CD14-positive monocyte (primary cell): ENCODE results near the gene TNFSF13. TPM values are rescaled to one million over a fixed set of nuclear protein-coding genes. Genes with fewer than 3 reads are reported as not detected.

Source experiments
- DNase-seq, 3 donors: peaks; one replicate each; pipeline ENCODE4 v3.0.0-alpha.2; 2011 to 2022
- H2AFZ ChIP-seq: 2 replicates; pipeline ENCODE4 v1.6.0; 2012; ENCODE audit warnings: mild to moderate bottlenecking, low read depth, low read length, inconsistent platforms; ENCODE audit not compliant: insufficient read depth, poor library complexity, severe bottlenecking
- H3K27ac ChIP-seq, 2 donors: 1 replicate in 1 of 2; 2 replicates in 1 of 2; pipeline ENCODE4 v1.5.1; 2012 to 2013; ENCODE audit warnings: low read length in 2 of 2, control low read depth in 1 of 2, inconsistent platforms in 1 of 2, low read depth in 1 of 2, mild to moderate bottlenecking in 1 of 2
- H3K27me3 ChIP-seq, 2 donors: one replicate each; pipeline versions ENCODE4 v1.6.0 to v1.6.1; 2011 to 2013; ENCODE audit warnings: low read length in 2 of 2; ENCODE audit not compliant: control insufficient read depth in 2 of 2, insufficient read depth in 2 of 2
- H3K36me3 ChIP-seq, 2 donors: replicated peaks in 1 of 2; 1 replicate in 1 of 2; 2 replicates in 1 of 2; pipeline versions ENCODE4 v1.5.1 to v1.6.1; 2012 to 2013; ENCODE audit warnings: low read length in 2 of 2, control low read depth in 1 of 2, inconsistent platforms in 1 of 2, mild to moderate bottlenecking in 1 of 2; ENCODE audit not compliant: insufficient read depth in 2 of 2, control insufficient read depth in 1 of 2
- H3K4me1 ChIP-seq, 2 donors: 1 replicate in 1 of 2; 2 replicates in 1 of 2; pipeline versions ENCODE4 v1.5.1 to v1.6.1; 2012 to 2013; ENCODE audit warnings: low read length in 2 of 2, control low read depth in 1 of 2, inconsistent platforms in 1 of 2, mild to moderate bottlenecking in 1 of 2, moderate library complexity in 1 of 2; ENCODE audit not compliant: insufficient read depth in 2 of 2, control insufficient read depth in 1 of 2
- H3K4me2 ChIP-seq: replicated peaks from 2 replicates; pipeline ENCODE3; 2012; ENCODE audit warnings: low read length, moderate library complexity, mild to moderate bottlenecking; ENCODE audit not compliant: poor library complexity, severe bottlenecking; ENCODE audit errors: extremely low read depth
- H3K4me3 ChIP-seq, 3 experiments: fragments of 200-600 bp in 1 of 3; sonication (generic) in 1 of 3; replicated peaks in 1 of 3; 1 replicate in 2 of 3; 2 replicates in 1 of 3; pipeline ENCODE4 v1.5.1; 2011 to 2013; ENCODE audit warnings: low read length in 3 of 3, mild to moderate bottlenecking in 3 of 3, control low read depth in 2 of 3, low read depth in 2 of 3, inconsistent platforms in 1 of 3, moderate library complexity in 1 of 3
- H3K79me2 ChIP-seq: 2 replicates; pipeline ENCODE4 v1.6.0; 2012; ENCODE audit warnings: mild to moderate bottlenecking, control low read depth, inconsistent platforms, low read length, moderate library complexity; ENCODE audit not compliant: insufficient read depth
- H3K9ac ChIP-seq: 2 replicates; pipeline ENCODE4 v1.6.0; 2017; ENCODE audit warnings: low read length, mild to moderate bottlenecking; ENCODE audit not compliant: insufficient read depth, poor library complexity, severe bottlenecking
- H3K9me3 ChIP-seq, 2 donors: replicated peaks in 1 of 2; 1 replicate in 1 of 2; 2 replicates in 1 of 2; pipeline versions ENCODE4 v1.5.1 to v1.6.1; 2012 to 2013; ENCODE audit warnings: low read length in 2 of 2, control low read depth in 1 of 2; ENCODE audit not compliant: control insufficient read depth in 1 of 2, insufficient read depth in 1 of 2
- H4K20me1 ChIP-seq: 2 replicates; pipeline ENCODE4 v1.6.0; 2012; ENCODE audit warnings: mild to moderate bottlenecking, low read length, control low read depth, moderate library complexity; ENCODE audit not compliant: insufficient read depth
- H3K27ac Mint-ChIP-seq, 7 donors: one replicate each; pipeline ENCODE4 v1.8.0; 2020; ENCODE audit warnings: mild to moderate bottlenecking in 7 of 7, mixed read lengths in 7 of 7, moderate library complexity in 6 of 7, inconsistent platforms in 2 of 7
- H3K27me3 Mint-ChIP-seq, 3 donors: one replicate each; pipeline ENCODE4 v1.8.0; 2021 to 2022; ENCODE audit warnings: low read depth in 3 of 3, mild to moderate bottlenecking in 3 of 3, mixed read lengths in 3 of 3, moderate library complexity in 3 of 3, inconsistent platforms in 1 of 3
- H3K36me3 Mint-ChIP-seq, 2 donors: one replicate each; pipeline ENCODE4 v1.8.0; 2020; ENCODE audit warnings: mixed read lengths in 2 of 2, inconsistent platforms in 1 of 2, mild to moderate bottlenecking in 1 of 2
- H3K4me1 Mint-ChIP-seq: one replicate; pipeline ENCODE4 v1.8.0; 2020; ENCODE audit warnings: mild to moderate bottlenecking, mixed read lengths
- H3K4me3 Mint-ChIP-seq, 2 donors: one replicate each; pipeline ENCODE4 v1.8.0; 2020; ENCODE audit warnings: mild to moderate bottlenecking in 2 of 2, mixed read lengths in 2 of 2, moderate library complexity in 1 of 2
- H3K9me3 Mint-ChIP-seq, 7 donors: one replicate each; pipeline ENCODE4 v1.8.0; 2020 to 2022; ENCODE audit warnings: mixed read lengths in 7 of 7, mild to moderate bottlenecking in 6 of 7, moderate library complexity in 6 of 7, inconsistent platforms in 2 of 7
- WGBS: methylation state at CpG from one replicate; pipeline ENCODE4 v1.1.5; 2013; ENCODE audit warnings: missing lambda C conversion rate; ENCODE audit not compliant: insufficient coverage; 5-methylcytosine and 5-hydroxymethylcytosine counted together
- intact Hi-C, 2 donors: fragments of 100-400 bp; cut with micrococcal nuclease; formaldehyde crosslinking; loops; one replicate each; pipeline versions ENCODE4 v1.15.0 to v1.15.1; 2023
- polyA plus RNA-seq, 3 donors: library from polyadenylated mRNA; depleted of rRNA in 1 of 3; unstranded in 2 of 3; stranded (reverse) in 1 of 3; fragments of 300-500 nt in 2 of 3; fragments of >200 nt in 1 of 3; fragmentation: Illumina TruSeq in 2 of 3; gene quantifications; 1 replicate in 2 of 3; 2 replicates in 1 of 3; pipeline ENCODE4 v1.2.3, GENCODE V29; 2012 to 2021
- TF ChIP-seq, protein P1 (sequence below): fragments of 200-600 bp; IDR thresholded peaks from one replicate; pipeline ENCODE4 v1.8.0; 2022; ENCODE audit warnings: antibody characterized with exemption, mild to moderate bottlenecking

Gene TNFSF13
- polyA plus RNA-seq, 3 donors = 236 to 523 (median 491) TPM

DNA sequence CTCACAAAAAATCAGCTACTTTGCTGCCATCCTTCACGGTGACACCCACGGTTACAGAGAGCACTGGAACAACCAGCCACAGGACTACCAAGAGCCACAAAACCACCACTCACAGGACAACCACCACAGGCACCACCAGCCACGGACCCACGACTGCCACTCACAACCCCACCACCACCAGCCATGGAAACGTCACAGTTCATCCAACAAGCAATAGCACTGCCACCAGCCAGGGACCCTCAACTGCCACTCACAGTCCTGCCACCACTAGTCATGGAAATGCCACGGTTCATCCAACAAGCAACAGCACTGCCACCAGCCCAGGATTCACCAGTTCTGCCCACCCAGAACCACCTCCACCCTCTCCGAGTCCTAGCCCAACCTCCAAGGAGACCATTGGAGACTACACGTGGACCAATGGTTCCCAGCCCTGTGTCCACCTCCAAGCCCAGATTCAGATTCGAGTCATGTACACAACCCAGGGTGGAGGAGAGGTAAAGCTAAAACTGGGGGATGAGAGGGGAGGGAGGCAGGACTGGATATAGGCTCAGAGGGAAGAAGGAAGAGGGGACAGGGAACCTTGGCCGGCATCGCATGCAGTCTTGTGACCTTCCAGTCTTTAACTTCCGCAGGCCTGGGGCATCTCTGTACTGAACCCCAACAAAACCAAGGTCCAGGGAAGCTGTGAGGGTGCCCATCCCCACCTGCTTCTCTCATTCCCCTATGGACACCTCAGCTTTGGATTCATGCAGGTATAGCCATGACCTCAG, 21.5 kb downstream of the TNFSF13 start:
- H3K4me3 Mint-ChIP-seq = peak overlapping the region; percentile 98 to 99
- Histone ChIP-seq H4K20me1 (peaks cover 77% of the 10 kb centered on the region), H3K36me3 (peaks cover 38 to 39% of the 10 kb centered on the region in 2 donors), H3K79me2 (peaks cover 84% of the 10 kb centered on the region), H3K9ac (peak overlapping the region; percentile 97), H2AFZ (no peak overlapping the region), H3K9me3 (no peaks in the 10 kb centered on the region), H3K4me2 (peak overlapping the region; percentile 99), H3K27ac (peak overlapping the region; percentile 99), H3K27me3 (no peaks in the 10 kb centered on the region), H3K4me3 (peak overlapping the region; percentile 82 to 98 (median 91)), H3K4me1 (peaks cover 81 to 91% of the 10 kb centered on the region in 2 donors)
- H3K9me3 Mint-ChIP-seq = peaks cover 0 to 6% (median 0%) of the 10 kb centered on the region in 7 donors
- peak; percentile 51 to 71 (median 66) for DNase-seq
- H3K4me1 Mint-ChIP-seq = peaks cover 80% of the 10 kb centered on the region
- H3K27ac Mint-ChIP-seq = peak overlapping the region; percentile 98 to 100 (median 100)
- peaks cover 0 to 12% (median 2%) of the 10 kb centered on the region in 3 donors for H3K27me3 Mint-ChIP-seq
- WGBS = 15% methylated on average over 10 of the region's 12 CpGs
- intact Hi-C loops = loop anchor here (2.0 to 10.0 kb wide), 5 partner anchors 107 to 273 kb away; partner anchors contain the start of genes EIF5A (in 1 of the 2), FGF11 (in 1 of the 2), NEURL4 (in 1 of the 2) and TMEM102 (in 1 of the 2)
- H3K36me3 Mint-ChIP-seq = peaks cover 65 to 72% of the 10 kb centered on the region in 2 donors
- TF ChIP-seq, protein P1, sequence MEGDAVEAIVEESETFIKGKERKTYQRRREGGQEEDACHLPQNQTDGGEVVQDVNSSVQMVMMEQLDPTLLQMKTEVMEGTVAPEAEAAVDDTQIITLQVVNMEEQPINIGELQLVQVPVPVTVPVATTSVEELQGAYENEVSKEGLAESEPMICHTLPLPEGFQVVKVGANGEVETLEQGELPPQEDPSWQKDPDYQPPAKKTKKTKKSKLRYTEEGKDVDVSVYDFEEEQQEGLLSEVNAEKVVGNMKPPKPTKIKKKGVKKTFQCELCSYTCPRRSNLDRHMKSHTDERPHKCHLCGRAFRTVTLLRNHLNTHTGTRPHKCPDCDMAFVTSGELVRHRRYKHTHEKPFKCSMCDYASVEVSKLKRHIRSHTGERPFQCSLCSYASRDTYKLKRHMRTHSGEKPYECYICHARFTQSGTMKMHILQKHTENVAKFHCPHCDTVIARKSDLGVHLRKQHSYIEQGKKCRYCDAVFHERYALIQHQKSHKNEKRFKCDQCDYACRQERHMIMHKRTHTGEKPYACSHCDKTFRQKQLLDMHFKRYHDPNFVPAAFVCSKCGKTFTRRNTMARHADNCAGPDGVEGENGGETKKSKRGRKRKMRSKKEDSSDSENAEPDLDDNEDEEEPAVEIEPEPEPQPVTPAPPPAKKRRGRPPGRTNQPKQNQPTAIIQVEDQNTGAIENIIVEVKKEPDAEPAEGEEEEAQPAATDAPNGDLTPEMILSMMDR = no peak
